HepG2 (cell line): ENCODE results near the gene ZBTB22. TPM values are rescaled to one million over a fixed set of nuclear protein-coding genes. Genes with fewer than 3 reads are reported as not detected.

Experiments used
- BRD4 ChIP-seq: sonication (generic); formaldehyde crosslinking; IDR thresholded peaks from 2 replicates; pipeline ENCODE4 v1.4.0; 2020; ENCODE audit warnings: missing genetic modification reagents
- FOXC1 ChIP-seq: sonication (generic); formaldehyde crosslinking; IDR thresholded peaks from 2 replicates; pipeline ENCODE4 v1.8.0; 2022; ENCODE audit warnings: mild to moderate bottlenecking, missing genetic modification reagents, borderline replicate concordance
- HOXA7 ChIP-seq: sonication (generic); formaldehyde crosslinking; IDR thresholded peaks from 2 replicates; pipeline ENCODE4 v1.8.1; 2022; ENCODE audit warnings: mild to moderate bottlenecking, missing genetic modification reagents, moderate library complexity
- KAT8 ChIP-seq: IDR thresholded peaks from 2 replicates; pipeline ENCODE4 v1.6.1; 2016; ENCODE audit warnings: missing genetic modification reagents, missing compliant biosample characterization
- MAF1 ChIP-seq: sonication (generic); formaldehyde crosslinking; IDR thresholded peaks from 2 replicates; pipeline ENCODE4 v1.5.0; 2020; ENCODE audit warnings: missing genetic modification reagents, borderline replicate concordance
- MTF1 ChIP-seq: sonication (generic); formaldehyde crosslinking; IDR thresholded peaks from 2 replicates; pipeline ENCODE4 v1.5.0; 2020; ENCODE audit warnings: missing genetic modification reagents
- MZF1 ChIP-seq: sonication (generic); formaldehyde crosslinking; IDR thresholded peaks from 2 replicates; pipeline ENCODE4 v1.8.1; 2023; ENCODE audit warnings: mild to moderate bottlenecking, missing genetic modification reagents, borderline replicate concordance
- NFYC ChIP-seq: IDR thresholded peaks from 2 replicates; pipeline ENCODE4 v1.6.1; 2016; ENCODE audit warnings: missing genetic modification reagents, missing compliant biosample characterization
- NR3C1 ChIP-seq: sonication (generic); formaldehyde crosslinking; IDR thresholded peaks from 2 replicates; pipeline ENCODE4 v1.4.0; 2020; ENCODE audit warnings: missing genetic modification reagents
- NRL ChIP-seq: sonication (generic); formaldehyde crosslinking; IDR thresholded peaks from 2 replicates; pipeline ENCODE4 v1.5.0; 2020; ENCODE audit warnings: missing genetic modification reagents, mild to moderate bottlenecking, moderate library complexity, borderline replicate concordance
- RFXANK ChIP-seq: IDR thresholded peaks from 2 replicates; pipeline ENCODE4 v1.6.1; 2016
- SPEN ChIP-seq: sonication (generic); formaldehyde crosslinking; IDR thresholded peaks from 2 replicates; pipeline ENCODE4 v1.5.1; 2020; ENCODE audit warnings: low read depth, mild to moderate bottlenecking, missing genetic modification reagents
- SRY ChIP-seq: sonication (generic); formaldehyde crosslinking; IDR thresholded peaks from 2 replicates; pipeline ENCODE4 v1.8.0; 2022; ENCODE audit warnings: mild to moderate bottlenecking, missing genetic modification reagents
- SUZ12 ChIP-seq: fragments of 150-350 bp; IDR thresholded peaks from 2 replicates; pipeline ENCODE4 v1.6.1; 2014; ENCODE audit warnings: low read depth, low read length
- TP53 ChIP-seq: sonication (generic); formaldehyde crosslinking; conservative IDR thresholded peaks from 2 replicates; pipeline ENCODE4 v1.4.0; 2020; ENCODE audit warnings: missing genetic modification reagents
- ZFP82 ChIP-seq: sonication (generic); formaldehyde crosslinking; IDR thresholded peaks from 2 replicates; pipeline ENCODE4 v1.5.1; 2020; ENCODE audit warnings: mild to moderate bottlenecking, missing genetic modification reagents, borderline replicate concordance
- ZNF12 ChIP-seq: sonication (generic); formaldehyde crosslinking; IDR thresholded peaks from 2 replicates; pipeline ENCODE4 v1.5.0; 2020; ENCODE audit warnings: missing genetic modification reagents
- ZNF446 ChIP-seq: sonication (generic); formaldehyde crosslinking; IDR thresholded peaks from 2 replicates; pipeline ENCODE4 v1.5.0; 2020; ENCODE audit warnings: mild to moderate bottlenecking, missing genetic modification reagents
- ZNF737 ChIP-seq: sonication (generic); formaldehyde crosslinking; IDR thresholded peaks from 2 replicates; pipeline ENCODE4 v1.5.0; 2020; ENCODE audit warnings: missing genetic modification reagents, mild to moderate bottlenecking, borderline replicate concordance
- ZNF878 ChIP-seq: sonication (generic); formaldehyde crosslinking; IDR thresholded peaks from 2 replicates; pipeline ENCODE4 v1.8.1; 2023; ENCODE audit warnings: mild to moderate bottlenecking, missing genetic modification reagents, moderate library complexity
- ZSCAN20 ChIP-seq: sonication (generic); formaldehyde crosslinking; IDR thresholded peaks from 2 replicates; pipeline ENCODE4 v1.4.0; 2020; ENCODE audit warnings: missing genetic modification reagents, mild to moderate bottlenecking, borderline replicate concordance
- polyA plus RNA-seq, 8 experiments: library from polyadenylated mRNA; depleted of rRNA in 3 of 8; stranded (reverse) in 7 of 8; unstranded in 1 of 8; fragments of >200 nt; fragmentation: Illumina TruSeq in 4 of 8; extraction: Trizol in 4 of 8; gene quantifications; 2 replicates each; pipeline versions ENCODE4 v1.2.1 to v1.2.3, GENCODE V29; 2011 to 2016; ENCODE audit warnings: low read depth in 4 of 8, missing spikeins in 1 of 8, mixed read lengths in 1 of 8; ENCODE audit not compliant: insufficient read depth in 1 of 8
- total RNA-seq, 5 experiments: library from RNA; depleted of rRNA; stranded (reverse); fragments of >200 nt; fragmentation: Illumina TruSeq; extraction: Trizol; gene quantifications; 2 replicates each; pipeline ENCODE4 v1.2.3, GENCODE V29; 2016; ENCODE audit warnings: low read depth in 1 of 5
- TF ChIP-seq, protein P1 (sequence below): sonication (generic); formaldehyde crosslinking; IDR thresholded peaks from 2 replicates; pipeline ENCODE4 v1.5.0; 2020; ENCODE audit warnings: mild to moderate bottlenecking, missing genetic modification reagents
- TF ChIP-seq, protein P2 (sequence below): IDR thresholded peaks from 2 replicates; pipeline ENCODE4 v1.6.1; 2016; ENCODE audit warnings: low read depth, control low read depth
- TF ChIP-seq, protein P3 (sequence below): sonication (generic); formaldehyde crosslinking; IDR thresholded peaks from 2 replicates; pipeline ENCODE4 v1.8.0; 2022; ENCODE audit warnings: missing genetic modification reagents, mild to moderate bottlenecking, moderate library complexity, borderline replicate concordance

ZBTB22 gene
- total and polyA plus RNA-seq, 2 of the 13 experiments (the other 11 are each of a cell fraction or from before 2014, with no cell fraction given) = 8.0 to 10.6 TPM

DNA sequence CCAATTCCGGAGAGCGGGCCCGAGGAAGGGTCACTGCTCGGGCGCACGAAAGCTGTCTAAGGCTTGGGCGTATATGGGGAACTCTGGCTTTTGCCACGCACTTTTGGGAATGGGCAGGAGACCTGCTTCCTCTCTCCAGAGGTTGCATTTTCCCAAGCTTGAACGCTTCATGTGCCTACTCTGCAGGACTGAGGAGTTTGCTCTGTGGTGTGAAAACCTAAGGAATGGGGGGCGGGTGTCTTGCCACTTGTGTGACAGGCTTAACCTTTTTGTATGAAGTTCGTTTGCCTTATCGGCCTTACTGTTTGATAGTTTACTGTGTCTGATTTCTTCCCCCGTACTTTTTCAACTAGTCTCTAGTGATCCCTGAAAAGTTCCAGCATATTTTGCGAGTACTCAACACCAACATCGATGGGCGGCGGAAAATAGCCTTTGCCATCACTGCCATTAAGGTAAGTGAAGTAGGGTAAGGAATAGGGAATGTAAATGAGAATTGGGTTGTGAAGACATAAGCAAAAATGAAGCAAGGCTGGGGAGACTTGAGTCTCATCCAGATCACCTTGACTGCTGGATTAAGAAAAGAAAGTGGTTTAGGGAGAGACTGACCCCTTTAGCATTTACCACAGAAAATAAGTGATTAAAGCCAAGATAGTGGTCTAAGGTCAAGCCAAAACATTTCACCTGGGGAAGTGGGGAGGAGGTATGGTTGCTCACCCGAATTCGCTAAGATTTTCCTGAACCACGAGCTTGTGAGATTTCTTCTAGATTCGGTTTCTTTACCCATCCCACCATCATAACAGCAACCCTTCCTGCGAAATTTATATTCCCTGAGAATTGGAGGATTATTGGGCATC is 45.0 kb downstream of the ZBTB22 start (continued):
- TF ChIP-seq MAF1 (CRISPR knock-in tag) (no peak), MTF1 (CRISPR knock-in tag) (no peak), NR3C1 (CRISPR knock-in tag) (no peak), RFXANK (CRISPR knock-in tag) (no peak), ZNF12 (CRISPR knock-in tag) (no peak), SUZ12 (no peak), MZF1 (no peak), BRD4 (no peak), ZNF878 (CRISPR knock-in tag) (0 out of 2 replicates have a peak, but pooled peaks have one; percentile 25), ZNF446 (CRISPR knock-in tag) (no peak), TP53 (CRISPR knock-in tag) (no peak), SRY (CRISPR knock-in tag) (no peak), SPEN (CRISPR knock-in tag) (no peak), NRL (CRISPR knock-in tag) (no peak; the same call in 1 of the 2 replicates), HOXA7 (no peak), ZNF737 (CRISPR knock-in tag) (peak; percentile 10; the same call in 1 of the 2 replicates), NFYC (no peak), FOXC1 (CRISPR knock-in tag) (peak; percentile 54; the same call in 1 of the 2 replicates), KAT8 (no peak), ZSCAN20 (no peak), ZFP82 (CRISPR knock-in tag) (0 out of 2 replicates have a peak, but pooled peaks have one; percentile 5)
- TF ChIP-seq, protein P1, sequence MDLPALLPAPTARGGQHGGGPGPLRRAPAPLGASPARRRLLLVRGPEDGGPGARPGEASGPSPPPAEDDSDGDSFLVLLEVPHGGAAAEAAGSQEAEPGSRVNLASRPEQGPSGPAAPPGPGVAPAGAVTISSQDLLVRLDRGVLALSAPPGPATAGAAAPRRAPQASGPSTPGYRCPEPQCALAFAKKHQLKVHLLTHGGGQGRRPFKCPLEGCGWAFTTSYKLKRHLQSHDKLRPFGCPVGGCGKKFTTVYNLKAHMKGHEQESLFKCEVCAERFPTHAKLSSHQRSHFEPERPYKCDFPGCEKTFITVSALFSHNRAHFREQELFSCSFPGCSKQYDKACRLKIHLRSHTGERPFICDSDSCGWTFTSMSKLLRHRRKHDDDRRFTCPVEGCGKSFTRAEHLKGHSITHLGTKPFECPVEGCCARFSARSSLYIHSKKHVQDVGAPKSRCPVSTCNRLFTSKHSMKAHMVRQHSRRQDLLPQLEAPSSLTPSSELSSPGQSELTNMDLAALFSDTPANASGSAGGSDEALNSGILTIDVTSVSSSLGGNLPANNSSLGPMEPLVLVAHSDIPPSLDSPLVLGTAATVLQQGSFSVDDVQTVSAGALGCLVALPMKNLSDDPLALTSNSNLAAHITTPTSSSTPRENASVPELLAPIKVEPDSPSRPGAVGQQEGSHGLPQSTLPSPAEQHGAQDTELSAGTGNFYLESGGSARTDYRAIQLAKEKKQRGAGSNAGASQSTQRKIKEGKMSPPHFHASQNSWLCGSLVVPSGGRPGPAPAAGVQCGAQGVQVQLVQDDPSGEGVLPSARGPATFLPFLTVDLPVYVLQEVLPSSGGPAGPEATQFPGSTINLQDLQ (CRISPR knock-in tag) = no peak
- TF ChIP-seq, protein P2, sequence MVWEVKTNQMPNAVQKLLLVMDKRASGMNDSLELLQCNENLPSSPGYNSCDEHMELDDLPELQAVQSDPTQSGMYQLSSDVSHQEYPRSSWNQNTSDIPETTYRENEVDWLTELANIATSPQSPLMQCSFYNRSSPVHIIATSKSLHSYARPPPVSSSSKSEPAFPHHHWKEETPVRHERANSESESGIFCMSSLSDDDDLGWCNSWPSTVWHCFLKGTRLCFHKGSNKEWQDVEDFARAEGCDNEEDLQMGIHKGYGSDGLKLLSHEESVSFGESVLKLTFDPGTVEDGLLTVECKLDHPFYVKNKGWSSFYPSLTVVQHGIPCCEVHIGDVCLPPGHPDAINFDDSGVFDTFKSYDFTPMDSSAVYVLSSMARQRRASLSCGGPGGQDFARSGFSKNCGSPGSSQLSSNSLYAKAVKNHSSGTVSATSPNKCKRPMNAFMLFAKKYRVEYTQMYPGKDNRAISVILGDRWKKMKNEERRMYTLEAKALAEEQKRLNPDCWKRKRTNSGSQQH = no peak
- TF ChIP-seq, protein P3, sequence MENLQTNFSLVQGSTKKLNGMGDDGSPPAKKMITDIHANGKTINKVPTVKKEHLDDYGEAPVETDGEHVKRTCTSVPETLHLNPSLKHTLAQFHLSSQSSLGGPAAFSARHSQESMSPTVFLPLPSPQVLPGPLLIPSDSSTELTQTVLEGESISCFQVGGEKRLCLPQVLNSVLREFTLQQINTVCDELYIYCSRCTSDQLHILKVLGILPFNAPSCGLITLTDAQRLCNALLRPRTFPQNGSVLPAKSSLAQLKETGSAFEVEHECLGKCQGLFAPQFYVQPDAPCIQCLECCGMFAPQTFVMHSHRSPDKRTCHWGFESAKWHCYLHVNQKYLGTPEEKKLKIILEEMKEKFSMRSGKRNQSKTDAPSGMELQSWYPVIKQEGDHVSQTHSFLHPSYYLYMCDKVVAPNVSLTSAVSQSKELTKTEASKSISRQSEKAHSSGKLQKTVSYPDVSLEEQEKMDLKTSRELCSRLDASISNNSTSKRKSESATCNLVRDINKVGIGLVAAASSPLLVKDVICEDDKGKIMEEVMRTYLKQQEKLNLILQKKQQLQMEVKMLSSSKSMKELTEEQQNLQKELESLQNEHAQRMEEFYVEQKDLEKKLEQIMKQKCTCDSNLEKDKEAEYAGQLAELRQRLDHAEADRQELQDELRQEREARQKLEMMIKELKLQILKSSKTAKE (CRISPR knock-in tag) = no peak
